Measurements from ENCODE around the gene BCL2.

The BCL2 gene

DNA sequence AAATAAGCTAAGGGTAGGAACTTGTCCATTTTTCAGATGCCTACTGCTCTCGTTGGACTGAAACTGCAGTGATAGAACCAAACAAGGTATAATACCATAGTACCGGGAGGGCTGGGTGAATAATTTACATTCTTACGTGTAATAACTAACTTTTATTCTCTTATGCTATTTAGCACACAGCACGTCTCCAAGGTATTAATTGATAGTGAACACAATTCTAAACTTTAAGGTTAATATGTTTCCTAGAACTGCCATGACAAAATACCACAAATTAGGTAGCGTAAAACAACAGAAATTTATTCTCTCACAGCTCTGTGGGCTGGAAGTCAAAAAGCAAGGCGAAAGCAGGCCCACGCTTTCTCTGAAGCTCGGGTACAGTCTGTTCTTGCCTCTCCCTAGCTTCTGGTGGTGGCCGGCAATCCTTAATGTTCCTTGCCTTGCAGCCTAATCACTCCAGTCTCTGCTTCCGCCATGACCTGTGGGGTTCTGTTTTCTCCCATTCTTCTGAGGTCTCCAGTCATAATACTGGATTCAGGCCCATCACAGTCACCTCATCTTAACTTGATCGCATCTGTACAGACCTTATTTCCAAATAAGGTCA is 5.6 kb upstream of the BCL2 start:
- no peak for FAIRE-seq

DNA sequence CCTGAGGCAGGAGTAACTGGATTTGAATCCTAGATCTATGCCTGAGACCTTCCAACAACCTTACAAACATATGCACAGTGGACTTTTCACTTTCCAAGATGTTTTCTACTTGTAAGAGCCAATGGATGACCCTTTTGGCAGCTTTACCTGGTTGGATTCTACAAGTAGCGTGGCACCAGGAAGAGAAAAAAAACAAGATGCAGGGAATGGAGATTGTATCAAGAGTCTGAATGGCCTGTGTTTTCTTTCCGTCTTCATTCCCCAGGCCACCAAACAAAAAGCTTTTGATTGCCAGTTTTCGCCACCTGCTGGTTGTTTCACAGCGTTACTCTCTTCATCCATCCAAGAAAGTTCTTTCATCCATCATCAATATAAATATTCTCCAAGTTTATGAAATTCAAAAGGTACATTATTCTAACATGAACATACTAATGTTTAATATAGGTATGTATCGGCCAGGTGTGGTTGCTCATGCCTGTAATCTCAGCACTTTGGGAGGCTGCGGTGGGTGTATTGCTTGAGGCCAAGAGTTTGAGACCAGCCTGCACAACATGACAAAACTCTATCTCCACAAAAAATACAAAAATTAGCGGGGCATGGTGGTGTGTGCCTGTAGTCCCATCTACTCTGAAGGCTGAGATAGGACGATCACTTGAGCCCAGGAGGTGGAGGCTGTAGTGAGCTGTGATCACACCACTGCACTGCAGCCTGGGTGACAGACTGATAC is 3.5 kb upstream of the BCL2 start:
- peak; percentile 95 for FAIRE-seq

DNA sequence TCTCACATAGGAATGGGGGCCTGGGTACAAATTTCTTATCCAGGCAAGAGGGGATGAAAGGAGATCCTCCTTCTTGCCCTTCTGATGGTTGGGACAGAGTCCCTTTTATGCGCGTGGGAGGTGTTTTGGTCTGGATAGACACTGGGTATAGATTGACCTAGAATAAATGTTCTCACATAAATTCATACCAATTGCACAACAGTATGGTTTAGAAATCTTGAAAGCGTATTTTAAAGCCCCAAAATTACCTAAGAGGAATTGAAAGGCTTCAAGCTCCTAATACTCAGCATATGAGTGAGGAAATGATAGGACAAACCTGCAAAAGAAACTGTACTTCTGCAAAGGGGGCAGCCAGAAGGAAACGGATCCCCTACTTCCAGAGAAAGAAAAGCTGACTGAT is 2.6 kb upstream of the BCL2 start:
- no peak for FAIRE-seq

DNA sequence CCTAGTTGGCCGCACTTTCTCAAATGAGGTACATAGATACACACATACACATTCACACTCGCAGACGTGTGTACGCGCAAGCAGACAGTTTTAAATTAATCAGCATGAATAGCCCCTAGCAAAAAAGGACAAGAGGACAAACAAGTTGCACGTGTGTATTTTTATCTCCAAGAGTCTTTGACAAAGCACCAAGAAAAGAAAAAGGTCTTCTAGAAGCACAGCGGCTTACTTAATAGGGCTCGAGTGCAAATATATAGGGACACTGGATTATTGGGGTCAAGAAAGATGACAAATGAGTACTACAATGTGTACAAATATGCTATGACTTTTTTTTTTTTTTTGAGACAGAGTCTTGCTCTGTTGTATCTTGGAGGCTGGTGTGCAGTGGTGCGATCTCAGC is 1.7 kb upstream of the BCL2 start:
- no peak for FAIRE-seq

DNA sequence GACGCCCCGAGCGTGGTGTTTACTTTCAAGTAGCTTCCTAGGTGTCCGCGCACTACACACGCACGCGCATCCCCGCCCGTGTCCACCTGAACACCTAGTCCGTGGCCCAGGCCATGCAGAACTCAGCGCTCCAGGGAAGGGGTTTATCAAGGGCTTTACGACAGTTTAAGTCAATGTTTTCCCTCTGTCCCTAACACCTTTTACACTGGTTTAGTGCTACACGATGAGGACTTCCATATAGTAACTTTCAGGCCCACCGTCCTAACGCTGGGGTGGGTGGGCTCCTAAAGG is 1.4 kb upstream of the BCL2 start:
- FAIRE-seq: no peak

DNA sequence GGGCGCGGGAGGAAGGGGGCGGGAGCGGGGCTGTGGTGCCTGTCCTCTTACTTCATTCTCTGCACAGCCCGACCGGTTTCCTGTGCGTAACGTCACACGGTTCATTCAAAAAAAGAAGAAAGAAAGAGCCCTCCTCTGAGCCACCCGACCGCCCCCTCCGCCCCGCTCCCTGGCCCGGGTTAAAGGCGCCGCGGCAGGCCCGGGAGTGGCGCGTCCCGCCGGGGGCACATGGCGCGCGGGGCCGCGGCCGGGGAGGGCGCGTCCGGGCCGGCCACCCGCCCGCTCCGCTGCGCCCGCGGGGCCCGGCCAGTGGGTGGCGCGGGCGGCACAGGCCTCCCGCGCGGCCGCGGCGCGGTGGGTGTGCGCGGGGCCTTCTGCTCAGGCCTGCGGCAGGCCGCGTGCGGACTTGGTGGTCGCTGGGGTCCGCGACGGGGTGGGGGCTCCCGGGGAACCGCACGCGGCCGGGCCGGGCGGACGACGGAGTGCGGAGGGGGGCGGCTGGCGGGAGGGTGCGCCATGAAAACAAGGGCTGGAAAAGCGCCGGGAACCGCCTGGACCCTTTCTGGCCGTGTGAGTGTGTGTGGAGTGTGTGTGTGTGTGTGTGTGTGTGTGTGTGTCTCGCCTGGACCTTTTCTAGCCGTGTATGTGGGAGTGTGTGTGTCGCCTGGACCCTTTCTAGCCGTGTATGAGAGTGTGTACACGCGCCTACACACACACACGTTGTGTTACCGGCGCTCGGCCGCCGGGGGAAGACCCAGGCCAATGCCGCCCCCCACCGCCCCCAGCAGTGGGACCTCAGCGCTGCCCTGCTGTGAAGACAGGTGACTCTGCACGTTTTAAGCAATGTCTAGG is 780 bp upstream of the BCL2 start:
- FAIRE-seq: no peak

DNA sequence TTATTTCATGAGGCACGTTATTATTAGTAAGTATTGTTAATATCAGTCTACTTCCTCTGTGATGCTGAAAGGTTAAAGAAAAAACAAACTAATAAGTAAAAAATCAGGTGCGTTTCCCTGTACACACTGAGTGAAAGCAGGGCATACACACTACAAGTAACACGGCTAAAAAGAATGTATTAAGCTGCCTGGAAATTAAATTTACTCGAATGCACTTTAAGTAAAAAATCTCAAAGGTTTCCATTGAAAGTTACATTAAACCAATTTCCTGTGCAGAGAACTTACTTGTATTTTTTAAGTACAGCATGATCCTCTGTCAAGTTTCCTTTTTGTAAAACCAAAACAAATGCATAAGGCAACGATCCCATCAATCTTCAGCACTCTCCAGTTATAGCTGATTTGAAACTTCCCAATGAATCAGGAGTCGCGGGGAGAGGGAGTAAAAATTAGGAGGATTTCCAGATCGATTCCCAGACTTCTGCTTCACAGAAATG is 633 bp downstream of the BCL2 start:
- FAIRE-seq: no peak

DNA sequence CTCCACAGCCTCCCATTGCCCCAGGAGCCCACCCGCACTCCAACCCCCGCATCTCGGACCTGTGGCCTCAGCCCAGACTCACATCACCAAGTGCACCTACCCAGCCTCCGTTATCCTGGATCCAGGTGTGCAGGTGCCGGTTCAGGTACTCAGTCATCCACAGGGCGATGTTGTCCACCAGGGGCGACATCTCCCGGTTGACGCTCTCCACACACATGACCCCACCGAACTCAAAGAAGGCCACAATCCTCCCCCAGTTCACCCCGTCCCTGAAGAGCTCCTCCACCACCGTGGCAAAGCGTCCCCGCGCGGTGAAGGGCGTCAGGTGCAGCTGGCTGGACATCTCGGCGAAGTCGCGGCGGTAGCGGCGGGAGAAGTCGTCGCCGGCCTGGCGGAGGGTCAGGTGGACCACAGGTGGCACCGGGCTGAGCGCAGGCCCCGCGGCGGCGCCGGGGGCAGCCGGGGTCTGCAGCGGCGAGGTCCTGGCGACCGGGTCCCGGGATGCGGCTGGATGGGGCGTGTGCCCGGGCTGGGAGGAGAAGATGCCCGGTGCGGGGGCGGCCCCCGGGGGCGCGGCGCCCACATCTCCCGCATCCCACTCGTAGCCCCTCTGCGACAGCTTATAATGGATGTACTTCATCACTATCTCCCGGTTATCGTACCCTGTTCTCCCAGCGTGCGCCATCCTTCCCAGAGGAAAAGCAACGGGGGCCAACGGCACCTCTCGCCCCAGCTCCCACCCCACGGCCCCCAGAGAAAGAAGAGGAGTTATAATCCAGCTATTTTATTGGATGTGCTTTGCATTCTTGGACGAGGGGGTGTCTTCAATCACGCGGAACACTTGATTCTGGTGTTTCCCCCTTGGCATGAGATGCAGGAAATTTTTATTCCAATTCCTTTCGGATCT is 1.3 kb downstream of the BCL2 start:
- FAIRE-seq: no peak

DNA sequence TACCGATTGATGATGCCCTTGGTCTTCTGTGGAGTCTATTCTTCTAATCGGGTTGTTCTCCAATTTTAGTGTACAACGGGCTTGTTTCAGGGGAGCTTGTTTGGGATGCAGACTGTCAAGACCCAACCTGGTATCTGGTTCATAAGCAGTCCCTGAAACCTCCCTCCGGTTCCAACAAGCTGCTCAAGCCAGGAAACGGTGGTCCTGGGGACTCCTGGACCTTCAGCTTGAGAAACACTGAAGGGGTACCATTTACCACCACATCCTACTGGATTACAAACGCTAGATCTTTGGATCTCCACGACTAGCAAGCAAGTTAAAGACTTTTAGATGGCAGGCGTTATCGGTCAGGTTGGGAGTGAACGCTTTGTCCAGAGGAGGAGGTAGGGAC is 2.0 kb downstream of the BCL2 start:
- FAIRE-seq: no peak

DNA sequence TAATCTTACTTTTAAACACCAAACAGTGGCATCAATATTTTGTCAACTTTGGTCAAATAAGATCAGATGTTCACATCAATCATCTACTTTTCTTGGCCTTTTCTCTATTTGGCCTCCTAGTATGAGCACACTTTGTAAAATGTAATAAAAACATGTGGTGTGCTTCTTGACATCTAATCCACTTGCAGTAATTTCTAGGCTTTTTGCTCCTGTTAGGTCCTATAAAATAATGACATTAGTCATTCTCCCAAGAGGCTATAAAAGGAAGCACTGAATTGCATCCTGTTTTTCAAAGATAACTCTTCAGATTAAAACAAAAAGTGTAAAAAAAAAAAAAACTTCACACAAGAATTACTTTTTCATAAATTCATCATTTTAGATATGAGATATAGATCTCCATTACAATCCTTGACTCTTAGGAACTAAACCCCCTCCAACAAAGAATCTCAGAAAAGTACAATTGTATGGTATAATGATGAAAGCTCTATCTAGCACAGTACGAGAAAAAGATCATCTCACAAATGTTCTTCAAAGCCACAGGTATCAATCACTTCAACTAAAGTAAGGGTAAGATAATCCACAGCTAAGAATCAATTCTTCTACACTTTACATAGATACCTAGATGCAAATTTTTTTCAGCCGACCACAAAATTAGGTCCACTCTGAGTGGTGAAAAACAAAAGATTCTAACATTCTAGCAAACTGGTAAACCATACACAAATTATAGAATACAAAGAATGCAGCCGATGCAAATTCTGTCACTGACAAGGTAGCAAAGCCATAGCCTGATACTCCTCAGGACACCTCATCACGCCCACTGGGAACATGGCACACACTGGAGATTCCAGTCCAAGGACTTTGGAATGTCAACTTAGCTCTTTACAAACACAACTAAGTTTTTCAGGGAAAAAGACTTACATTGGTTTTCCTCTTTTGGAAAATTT is 2.7 kb downstream of the BCL2 start:
- FAIRE-seq: no peak

DNA sequence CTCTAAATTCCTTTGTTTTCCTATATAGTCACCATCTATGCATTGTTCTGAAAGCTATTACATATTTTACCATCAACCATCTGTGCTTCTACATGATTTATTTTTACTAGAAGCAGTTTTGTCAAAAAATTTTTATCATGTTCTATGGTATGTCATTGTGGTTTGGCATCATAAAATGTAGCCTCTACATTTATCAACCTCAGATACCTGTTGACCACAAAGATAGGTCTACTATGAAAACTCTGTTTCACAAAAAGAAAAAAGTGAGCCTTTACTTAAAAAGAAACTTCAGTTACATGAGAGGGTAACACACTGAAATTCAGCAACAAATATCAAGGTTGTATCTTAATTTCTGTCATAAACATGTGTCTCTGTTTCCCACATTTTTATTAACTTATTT is 3.7 kb downstream of the BCL2 start:
- no peak for FAIRE-seq

DNA sequence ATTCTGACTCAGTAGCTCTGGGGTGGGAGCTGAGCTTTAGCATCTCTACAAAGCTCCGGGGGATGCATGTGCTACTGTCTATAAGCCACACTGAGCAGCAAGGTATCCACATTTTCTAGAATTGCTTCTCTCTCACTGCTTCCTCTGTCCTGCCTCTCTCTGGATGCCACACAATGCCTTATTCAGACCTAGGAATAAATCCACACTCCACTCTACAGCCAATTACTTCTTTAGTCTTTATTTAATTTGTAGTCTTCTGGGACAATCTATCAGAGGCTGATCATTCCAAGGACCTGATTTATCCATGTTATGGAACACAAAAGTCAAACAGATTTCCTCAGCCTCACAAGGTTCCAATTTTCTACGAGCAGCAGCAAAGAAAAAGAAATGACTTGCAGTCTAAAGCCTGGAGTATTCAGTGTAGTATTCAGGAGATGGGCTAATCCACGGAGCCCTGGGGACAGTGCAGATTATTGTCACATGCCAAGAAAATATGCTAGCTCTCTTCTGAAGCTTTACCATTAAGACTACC is 4.4 kb downstream of the BCL2 start:
- no peak for FAIRE-seq

DNA sequence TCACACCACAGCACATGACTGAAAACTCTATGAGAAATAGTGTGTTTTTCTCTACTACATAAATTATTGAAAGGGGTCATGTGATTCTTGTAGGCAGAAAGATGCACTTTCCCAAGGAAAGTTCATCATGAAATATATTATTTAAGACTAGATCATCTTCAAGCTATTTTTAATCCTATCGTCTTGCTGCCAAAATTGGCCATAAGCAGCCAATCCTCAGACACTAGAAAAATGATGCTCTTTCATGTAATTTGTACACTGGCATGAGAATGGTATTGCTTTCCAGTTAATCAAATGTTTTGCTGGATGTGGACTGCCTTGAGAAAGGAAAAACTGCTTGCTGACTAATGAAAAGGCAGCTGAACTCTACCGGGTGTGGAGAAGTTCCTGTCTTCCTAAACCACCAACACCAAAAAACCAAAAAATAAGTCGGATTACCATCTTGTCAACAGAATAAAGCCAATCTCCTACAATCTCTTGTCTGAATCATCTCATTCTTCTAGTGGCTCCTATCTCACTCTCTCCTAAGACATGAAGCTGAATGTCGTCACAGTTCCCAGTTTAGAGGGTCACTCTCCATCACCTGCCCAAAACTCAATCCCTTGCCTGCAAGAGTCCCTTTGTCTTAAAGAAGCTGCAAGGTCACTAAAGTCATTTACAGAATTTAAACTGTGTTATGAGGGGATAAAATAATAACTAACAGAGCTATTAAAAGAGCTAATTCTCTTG is 5.3 kb downstream of the BCL2 start:
- FAIRE-seq: no peak

DNA sequence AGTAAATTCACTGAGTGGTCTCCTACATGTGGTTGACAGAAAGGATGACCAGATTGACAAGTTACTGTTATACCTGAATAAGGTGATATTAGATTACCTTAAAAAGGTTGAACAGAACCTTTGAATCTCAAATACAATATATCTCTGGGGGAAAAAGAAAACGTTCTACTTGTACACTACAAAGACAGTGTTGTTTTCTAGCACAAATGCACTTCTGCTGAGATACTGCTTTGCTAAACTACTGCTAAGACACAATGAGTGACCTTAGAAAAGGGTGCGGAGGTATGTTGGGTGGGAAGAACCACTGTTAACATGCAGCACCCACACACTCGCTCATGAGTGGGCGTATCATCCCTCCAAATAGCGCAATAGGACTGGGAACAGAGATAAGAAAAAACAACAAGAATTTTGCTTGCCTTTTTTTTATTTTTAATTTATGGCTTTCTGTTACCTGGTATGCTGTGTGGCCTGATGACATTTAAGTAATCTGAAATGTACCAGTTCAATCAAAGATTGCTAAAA is 6.1 kb downstream of the BCL2 start:
- no peak for FAIRE-seq

DNA sequence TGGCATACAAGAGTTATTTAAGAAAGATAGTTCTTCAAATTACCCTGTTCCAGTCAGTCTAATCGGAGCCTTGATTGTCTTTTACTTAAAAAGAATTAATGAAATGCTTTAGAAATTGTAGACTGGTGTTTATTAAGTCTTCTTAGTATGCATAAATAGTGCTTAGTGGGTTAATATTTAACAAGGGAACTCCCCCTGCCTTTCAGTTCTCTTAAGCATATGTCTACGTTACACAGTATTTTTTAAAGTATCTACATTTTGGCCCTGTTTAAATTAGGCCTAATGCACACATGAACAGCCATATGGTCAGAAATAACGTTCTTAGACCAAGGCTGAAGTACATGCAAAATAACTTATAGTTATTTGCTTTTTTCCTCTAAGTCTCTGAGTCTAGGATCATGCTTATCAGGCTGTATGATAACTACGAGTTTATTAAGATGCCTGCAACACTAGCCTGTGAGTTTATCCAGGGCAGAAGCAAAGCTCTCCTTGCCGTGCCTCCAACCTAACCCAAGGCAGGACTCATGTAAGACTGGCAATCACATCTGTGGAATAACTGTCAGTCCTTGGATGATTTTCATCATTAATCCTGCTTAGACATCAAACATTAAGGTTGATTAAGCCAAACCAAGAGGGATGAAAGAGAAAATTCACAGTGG is 6.7 kb downstream of the BCL2 start:
- FAIRE-seq: no peak

DNA sequence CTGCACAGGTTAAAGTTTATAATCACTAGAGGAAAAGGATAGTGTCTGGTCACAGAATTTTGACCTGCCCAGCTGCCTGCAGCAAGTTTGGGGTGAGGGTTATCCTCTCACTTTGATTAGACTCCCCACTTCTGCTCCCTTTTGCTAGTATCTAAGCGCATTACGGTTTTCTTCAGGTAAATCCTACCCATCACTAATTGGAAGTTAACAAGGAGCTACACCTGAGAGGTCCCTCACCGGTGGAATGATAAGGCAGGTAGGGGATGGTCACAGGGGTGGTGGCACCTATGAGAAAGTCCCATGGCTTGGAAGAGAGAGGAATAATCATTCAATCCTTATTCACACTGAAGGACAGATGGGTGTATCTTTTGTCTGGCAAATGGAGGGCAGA is 7.6 kb downstream of the BCL2 start:
- no peak for FAIRE-seq

DNA sequence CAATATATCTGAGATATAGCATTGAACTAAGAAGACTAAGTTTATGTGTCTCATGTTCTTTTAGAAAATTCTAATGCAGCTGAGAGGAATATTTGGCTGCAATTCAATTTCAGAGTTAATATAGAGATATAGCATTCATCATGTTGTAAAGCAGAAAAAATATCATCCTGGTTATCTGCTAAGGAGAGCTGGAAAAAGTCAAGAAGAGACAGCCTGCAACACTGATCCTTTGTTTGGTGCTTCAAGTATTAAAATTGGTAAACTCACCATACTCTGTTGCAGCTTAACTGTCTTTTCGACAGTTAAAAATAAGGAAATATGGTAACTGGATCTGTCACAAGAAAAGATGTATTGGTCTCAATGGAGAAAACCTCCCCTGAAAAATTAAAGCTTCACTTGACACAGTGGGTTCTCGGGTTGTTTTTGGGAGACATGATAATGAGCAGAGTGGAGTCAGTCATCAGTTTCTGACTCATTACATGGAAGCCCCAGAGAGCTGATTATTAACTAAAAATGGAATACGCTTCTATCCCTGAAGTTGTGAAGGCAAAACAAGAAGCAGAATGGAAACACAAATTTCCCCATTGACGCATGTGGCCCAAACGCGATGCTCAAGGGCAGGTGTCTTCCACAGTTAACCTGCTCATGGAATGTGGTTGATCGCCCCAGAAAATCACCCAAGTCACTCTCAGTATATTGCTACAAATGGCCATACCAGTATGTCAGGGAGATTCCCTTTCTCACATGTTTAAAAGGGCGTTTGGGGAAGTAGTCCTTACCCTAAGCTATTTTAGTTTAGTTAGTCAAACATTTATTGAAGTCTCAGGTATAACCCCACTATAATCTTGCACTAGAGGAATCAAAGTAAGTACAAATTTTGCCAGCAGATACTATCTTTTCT is 8.2 kb downstream of the BCL2 start:
- FAIRE-seq: no peak

DNA sequence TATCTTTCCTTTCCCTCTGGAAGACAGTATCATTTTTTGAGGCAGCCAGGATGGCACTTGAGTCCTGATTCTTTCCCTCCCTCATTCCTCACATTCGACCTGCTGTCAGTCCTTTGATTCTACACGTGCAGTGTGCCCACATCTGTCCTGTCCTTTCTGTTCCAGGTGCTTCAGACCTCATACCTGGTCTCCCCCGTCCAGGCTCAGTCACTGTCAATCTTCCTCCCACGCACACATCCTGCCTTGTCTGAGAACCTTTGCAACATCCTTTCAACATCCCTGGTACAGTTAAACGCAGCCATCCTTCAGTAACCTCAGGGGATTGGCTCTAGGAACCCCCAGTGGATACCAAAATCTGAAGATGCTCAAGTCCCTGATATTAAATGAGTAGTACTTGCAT is 10.1 kb downstream of the BCL2 start:
- no peak for FAIRE-seq
